Keratinocyte (primary cell): Measurements from ENCODE around the gene CLDN24.

Experiments
- CTCF ChIP-seq, 3 experiments: IDR thresholded peaks in 1 of 3; conservative IDR thresholded peaks in 1 of 3; optimal IDR thresholded peaks in 1 of 3; 2 replicates in 2 of 3; 3 replicates in 1 of 3; pipeline versions ENCODE3 to v1.5.1; 2011; ENCODE audit warnings: low read length in 3 of 3, mild to moderate bottlenecking in 3 of 3, moderate library complexity in 2 of 3, control low read depth in 1 of 3, inconsistent platforms in 1 of 3; ENCODE audit not compliant: insufficient read depth in 2 of 3; ENCODE audit errors: extremely low read depth in 1 of 3
- EZH2 ChIP-seq: IDR thresholded peaks from one replicate; pipeline ENCODE4 v1.6.1; 2012; ENCODE audit warnings: inconsistent platforms, mild to moderate bottlenecking, low read length, moderate library complexity

- TF ChIP-seq EZH2 = no peak
- TF ChIP-seq CTCF (optimal IDR thresholded peaks at IDR 0.05 in 1 of 3, IDR thresholded peaks at IDR 0.05 in 1 of 3, conservative IDR thresholded peaks at IDR 0.05 in 1 of 3; ENCODE audit: extremely low read depth in 1 of 3, insufficient read depth in 2 of 3, low read length in 3 of 3) = no peak
These were observed 22.2 kb downstream of the CLDN24 start for GRCh38 chr4:183300070-183300469.
